Sigmoid colon (tissue), 4 donors: ENCODE results near the gene GP1BB.

Source experiments
- CTCF ChIP-seq, 4 experiments: fragments of 450-650 bp in 3 of 4; fragments of 200-600 bp in 1 of 4; IDR thresholded peaks; one replicate each; pipeline ENCODE4 v1.5.1; 2016 to 2019; ENCODE audit warnings: antibody characterized with exemption in 4 of 4, mild to moderate bottlenecking in 3 of 4, moderate library complexity in 2 of 4
- EP300 ChIP-seq, 4 donors: sonication (generic); formaldehyde crosslinking; IDR thresholded peaks; one replicate each; pipeline ENCODE4 v1.6.1; 2017; ENCODE audit warnings: antibody characterized with exemption in 4 of 4
- POLR2A ChIP-seq, 2 donors: fragments of 450-650 bp; IDR thresholded peaks; one replicate each; pipeline ENCODE4 v1.6.1; 2016; ENCODE audit warnings: antibody characterized with exemption in 2 of 2, mild to moderate bottlenecking in 2 of 2, moderate library complexity in 2 of 2
- POLR2AphosphoS5 ChIP-seq, 4 donors: sonication (generic); formaldehyde crosslinking; IDR thresholded peaks; one replicate each; pipeline ENCODE4 v1.6.1; 2017; ENCODE audit warnings: antibody characterized with exemption in 4 of 4

- no peak for TF ChIP-seq CTCF (IDR thresholded peaks at IDR 0.05)
- no peak for TF ChIP-seq EP300 (IDR thresholded peaks at IDR 0.05)
- no peak for TF ChIP-seq POLR2A (IDR thresholded peaks at IDR 0.05)
- TF ChIP-seq POLR2AphosphoS5 (IDR thresholded peaks at IDR 0.05): no peak
Measured at GRCh38 chr22:19772422-19772672, 49.0 kb downstream of the GP1BB start.
